22Rv1 (cell line): Measurements from ENCODE around the gene PRMT7.

ENCODE experiments used
- ZFX ChIP-seq: fragments of 450-650 bp; IDR thresholded peaks from 2 replicates; pipeline ENCODE4 v1.6.1; 2017; ENCODE audit warnings: antibody characterized with exemption, borderline replicate concordance
- TF ChIP-seq, protein P1 (sequence below): fragments of 450-650 bp; IDR thresholded peaks from 2 replicates; pipeline ENCODE4 v1.5.1; 2017; ENCODE audit warnings: mild to moderate bottlenecking

DNA sequence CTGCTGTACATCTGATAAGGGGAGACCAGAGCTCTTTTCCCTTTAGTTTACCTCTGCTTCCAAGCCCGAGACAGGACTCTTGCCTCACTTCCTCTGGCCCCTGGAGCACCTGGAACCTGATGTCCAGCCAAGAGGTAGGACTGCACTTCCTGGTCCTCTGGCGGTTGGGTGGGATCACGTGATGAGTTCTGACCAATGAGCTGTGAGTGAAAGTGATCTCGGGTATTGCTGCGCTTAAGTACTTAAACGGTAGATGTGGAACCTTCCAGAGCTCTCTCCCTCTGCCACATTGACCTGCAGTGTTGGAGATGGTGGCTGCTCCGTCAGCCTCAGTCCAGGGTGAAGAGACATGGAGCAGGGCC lies 70.5 kb downstream of the PRMT7 start:
- TF ChIP-seq, protein P1, sequence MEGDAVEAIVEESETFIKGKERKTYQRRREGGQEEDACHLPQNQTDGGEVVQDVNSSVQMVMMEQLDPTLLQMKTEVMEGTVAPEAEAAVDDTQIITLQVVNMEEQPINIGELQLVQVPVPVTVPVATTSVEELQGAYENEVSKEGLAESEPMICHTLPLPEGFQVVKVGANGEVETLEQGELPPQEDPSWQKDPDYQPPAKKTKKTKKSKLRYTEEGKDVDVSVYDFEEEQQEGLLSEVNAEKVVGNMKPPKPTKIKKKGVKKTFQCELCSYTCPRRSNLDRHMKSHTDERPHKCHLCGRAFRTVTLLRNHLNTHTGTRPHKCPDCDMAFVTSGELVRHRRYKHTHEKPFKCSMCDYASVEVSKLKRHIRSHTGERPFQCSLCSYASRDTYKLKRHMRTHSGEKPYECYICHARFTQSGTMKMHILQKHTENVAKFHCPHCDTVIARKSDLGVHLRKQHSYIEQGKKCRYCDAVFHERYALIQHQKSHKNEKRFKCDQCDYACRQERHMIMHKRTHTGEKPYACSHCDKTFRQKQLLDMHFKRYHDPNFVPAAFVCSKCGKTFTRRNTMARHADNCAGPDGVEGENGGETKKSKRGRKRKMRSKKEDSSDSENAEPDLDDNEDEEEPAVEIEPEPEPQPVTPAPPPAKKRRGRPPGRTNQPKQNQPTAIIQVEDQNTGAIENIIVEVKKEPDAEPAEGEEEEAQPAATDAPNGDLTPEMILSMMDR = no peak
- TF ChIP-seq ZFX = no peak
